GM12878 (cell line): ENCODE results near the gene SLC36A3.

ENCODE experiments used
- CHD2 ChIP-seq: IDR thresholded peaks from 2 replicates; pipeline ENCODE4 v1.6.1; 2011; ENCODE audit warnings: low read depth, low read length, improper control_type of control experiment, borderline replicate concordance
- JUNB ChIP-seq: IDR thresholded peaks from 2 replicates; pipeline ENCODE4 v1.6.1; 2016; ENCODE audit warnings: antibody characterized with exemption, mild to moderate bottlenecking
- NRF1 ChIP-seq: conservative IDR thresholded peaks from 2 replicates; pipeline ENCODE4 v1.6.1; 2011; ENCODE audit warnings: mild to moderate bottlenecking, low read depth, low read length, improper control_type of control experiment
- RAD21 ChIP-seq: IDR thresholded peaks from 2 replicates; pipeline ENCODE4 v1.6.1; 2011; ENCODE audit warnings: mild to moderate bottlenecking, low read depth, low read length, moderate library complexity; ENCODE audit not compliant: insufficient read depth
- SUZ12 ChIP-seq: fragments of 200-600 bp; sonication (generic); IDR thresholded peaks from one replicate; pipeline ENCODE4 v1.6.1; 2018; ENCODE audit warnings: antibody characterized with exemption, mild to moderate bottlenecking; ENCODE audit not compliant: unreplicated experiment
- TARDBP ChIP-seq: IDR thresholded peaks from 2 replicates; pipeline ENCODE4 v1.6.1; 2016; ENCODE audit warnings: borderline replicate concordance
- TF ChIP-seq, protein P1 (sequence below), 3 experiments: IDR thresholded peaks in 2 of 3; conservative IDR thresholded peaks in 1 of 3; 2 replicates each; pipeline ENCODE4 v1.5.1; 2011; ENCODE audit warnings: low read depth in 3 of 3, low read length in 3 of 3, mild to moderate bottlenecking in 3 of 3, control low read depth in 2 of 3, moderate library complexity in 2 of 3, inconsistent platforms in 1 of 3, mixed read lengths in 1 of 3; ENCODE audit not compliant: control insufficient read depth in 2 of 3, insufficient read depth in 1 of 3; ENCODE audit errors: extremely low read depth in 1 of 3

DNA sequence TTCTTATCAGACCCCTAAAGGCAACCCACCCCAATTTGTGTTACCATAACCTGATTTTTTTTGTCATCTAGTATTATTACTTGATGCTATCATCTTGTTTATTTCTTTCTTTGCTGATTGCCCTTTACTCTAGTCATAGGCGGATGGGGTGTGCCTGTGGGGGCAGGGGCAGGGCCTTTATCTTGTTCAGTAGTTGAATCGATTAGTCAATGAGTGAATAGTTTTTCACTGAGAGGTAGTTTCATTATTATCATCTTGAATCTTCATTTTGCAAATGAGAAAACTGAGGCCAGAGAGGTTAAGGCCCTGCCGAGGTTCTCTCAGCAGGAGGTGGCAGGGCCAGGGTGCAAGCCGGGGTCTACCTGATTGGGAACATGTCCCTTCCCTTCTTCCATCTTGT, 60.0 kb downstream of the SLC36A3 start:
- TF ChIP-seq, protein P1, sequence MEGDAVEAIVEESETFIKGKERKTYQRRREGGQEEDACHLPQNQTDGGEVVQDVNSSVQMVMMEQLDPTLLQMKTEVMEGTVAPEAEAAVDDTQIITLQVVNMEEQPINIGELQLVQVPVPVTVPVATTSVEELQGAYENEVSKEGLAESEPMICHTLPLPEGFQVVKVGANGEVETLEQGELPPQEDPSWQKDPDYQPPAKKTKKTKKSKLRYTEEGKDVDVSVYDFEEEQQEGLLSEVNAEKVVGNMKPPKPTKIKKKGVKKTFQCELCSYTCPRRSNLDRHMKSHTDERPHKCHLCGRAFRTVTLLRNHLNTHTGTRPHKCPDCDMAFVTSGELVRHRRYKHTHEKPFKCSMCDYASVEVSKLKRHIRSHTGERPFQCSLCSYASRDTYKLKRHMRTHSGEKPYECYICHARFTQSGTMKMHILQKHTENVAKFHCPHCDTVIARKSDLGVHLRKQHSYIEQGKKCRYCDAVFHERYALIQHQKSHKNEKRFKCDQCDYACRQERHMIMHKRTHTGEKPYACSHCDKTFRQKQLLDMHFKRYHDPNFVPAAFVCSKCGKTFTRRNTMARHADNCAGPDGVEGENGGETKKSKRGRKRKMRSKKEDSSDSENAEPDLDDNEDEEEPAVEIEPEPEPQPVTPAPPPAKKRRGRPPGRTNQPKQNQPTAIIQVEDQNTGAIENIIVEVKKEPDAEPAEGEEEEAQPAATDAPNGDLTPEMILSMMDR (IDR thresholded peaks at IDR 0.05 in 2 of 3, conservative IDR thresholded peaks at IDR 0.05 in 1 of 3; ENCODE audit: control insufficient read depth in 2 of 3, extremely low read depth in 1 of 3, insufficient read depth in 1 of 3, low read depth in 3 of 3, low read length in 3 of 3) = no peak
- TF ChIP-seq RAD21 = no peak
- no peak for TF ChIP-seq SUZ12
- TF ChIP-seq NRF1 = no peak
- no peak for TF ChIP-seq CHD2
- no peak for TF ChIP-seq JUNB
- TF ChIP-seq TARDBP = no peak
